Right lung (tissue), 5 donors: ENCODE results near the gene ZNF511. TPM values are rescaled to one million over a fixed set of nuclear protein-coding genes. Genes with fewer than 3 reads are reported as not detected.

Experiments
- DNase-seq, 2 donors: peaks; one replicate each; pipeline ENCODE4 v3.0.0-alpha.2; 2013
- polyA plus RNA-seq, 5 donors: library from polyadenylated mRNA; unstranded; fragments of 120-200 nt; gene quantifications; one replicate each; pipeline versions ENCODE4 v1.2.1 to v1.2.3, GENCODE V29; 2013; ENCODE audit warnings: inconsistent platforms in 1 of 5, low replicate concordance in 1 of 5; ENCODE audit not compliant: insufficient read length in 5 of 5, insufficient read depth in 1 of 5

The ZNF511 gene
- polyA plus RNA-seq, 5 donors, result 39.1 to 55.9 (median 41.4) TPM

- DNase-seq, result no peak
These were observed 42.9 kb downstream of the ZNF511 start for GRCh38 chr10:133351408-133352318.

- DNase-seq, result no peak
These were observed 44.7 kb downstream of the ZNF511 start for GRCh38 chr10:133353202-133353959.

DNA sequence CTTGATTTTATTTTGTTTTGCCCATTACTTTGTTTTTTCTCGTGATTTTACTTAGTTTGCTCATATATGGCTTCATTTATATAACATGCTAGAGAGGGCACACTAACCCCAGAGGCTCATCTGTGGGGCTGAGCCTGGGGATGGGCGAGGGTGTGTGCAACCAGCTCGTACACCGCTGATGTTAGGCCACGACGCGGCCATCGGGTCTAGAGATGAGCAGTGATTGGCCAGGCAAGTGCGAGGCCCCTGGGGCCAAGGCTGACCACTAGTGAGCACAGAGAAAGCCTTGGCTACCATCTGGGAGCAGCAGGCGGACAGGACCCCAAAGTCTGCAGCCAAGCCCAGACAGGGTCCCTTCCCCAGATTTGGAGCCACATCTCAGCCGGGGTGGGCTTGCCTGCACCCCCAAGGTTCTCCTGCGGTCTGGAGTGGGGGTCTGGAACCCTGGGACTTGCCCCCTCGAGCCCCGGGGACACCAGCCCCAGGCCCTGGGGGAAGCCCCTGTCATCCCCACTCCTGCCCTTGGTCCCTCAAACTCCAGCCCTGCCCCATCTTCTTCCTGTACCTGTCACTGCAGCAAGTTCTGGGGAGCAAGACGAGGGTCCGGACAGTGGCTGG lies 45.4 kb downstream of the ZNF511 start:
- no peak for DNase-seq

DNA sequence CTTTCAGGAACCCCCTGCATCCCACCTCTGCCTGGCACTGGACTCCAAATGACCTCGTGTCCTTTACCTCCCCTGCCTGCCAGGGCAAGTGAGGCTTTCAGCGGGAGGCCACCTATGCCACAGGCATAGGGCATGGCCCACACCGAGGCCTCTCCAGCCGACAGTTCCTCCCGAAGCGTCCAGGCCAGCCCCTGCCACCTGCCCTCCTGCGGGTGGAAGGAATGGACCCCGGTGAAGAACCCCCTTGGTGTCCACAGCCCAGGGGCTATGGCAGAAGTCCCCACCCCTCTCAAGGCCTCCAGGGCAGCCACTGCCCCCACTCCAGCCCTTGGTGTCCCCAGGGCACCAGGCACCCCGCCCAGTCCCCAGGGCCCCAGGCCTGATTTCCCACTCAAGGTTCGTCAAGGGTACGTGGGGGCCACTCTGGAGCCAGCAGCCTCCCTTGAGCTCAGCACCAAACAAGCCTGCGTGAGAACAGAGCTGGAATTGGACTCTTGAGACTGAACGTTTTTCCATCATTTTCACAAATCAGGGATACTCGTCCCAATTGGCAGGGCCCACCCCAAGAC lies 46.0 kb downstream of the ZNF511 start:
- no peak for DNase-seq

GRCh38 chr10:133355266-133355665 lies 46.6 kb downstream of the ZNF511 start:
- DNase-seq, result no peak

DNA sequence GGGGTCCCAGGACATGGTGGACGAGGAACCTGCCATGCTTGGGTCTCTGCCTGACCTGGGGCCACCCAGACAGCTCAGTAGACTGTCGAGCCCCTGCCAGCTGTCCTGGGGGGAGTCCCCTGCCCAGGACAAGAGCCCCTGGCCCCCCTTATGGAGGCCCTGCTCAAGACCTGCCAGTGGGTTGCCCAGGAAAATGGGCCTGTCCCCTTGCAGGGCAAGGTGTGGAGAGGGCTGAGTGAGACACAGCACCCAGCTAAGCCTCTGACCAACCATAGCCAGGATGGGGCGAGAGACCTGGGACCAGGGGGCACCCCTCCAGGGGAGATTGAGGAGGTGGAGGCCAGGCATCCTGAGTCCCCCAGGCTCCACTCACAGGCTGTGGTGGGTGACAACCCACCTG lies 47.3 kb downstream of the ZNF511 start:
- no peak for DNase-seq

- no peak for DNase-seq
These were observed 48.0 kb downstream of the ZNF511 start for GRCh38 chr10:133356549-133357284.

DNA sequence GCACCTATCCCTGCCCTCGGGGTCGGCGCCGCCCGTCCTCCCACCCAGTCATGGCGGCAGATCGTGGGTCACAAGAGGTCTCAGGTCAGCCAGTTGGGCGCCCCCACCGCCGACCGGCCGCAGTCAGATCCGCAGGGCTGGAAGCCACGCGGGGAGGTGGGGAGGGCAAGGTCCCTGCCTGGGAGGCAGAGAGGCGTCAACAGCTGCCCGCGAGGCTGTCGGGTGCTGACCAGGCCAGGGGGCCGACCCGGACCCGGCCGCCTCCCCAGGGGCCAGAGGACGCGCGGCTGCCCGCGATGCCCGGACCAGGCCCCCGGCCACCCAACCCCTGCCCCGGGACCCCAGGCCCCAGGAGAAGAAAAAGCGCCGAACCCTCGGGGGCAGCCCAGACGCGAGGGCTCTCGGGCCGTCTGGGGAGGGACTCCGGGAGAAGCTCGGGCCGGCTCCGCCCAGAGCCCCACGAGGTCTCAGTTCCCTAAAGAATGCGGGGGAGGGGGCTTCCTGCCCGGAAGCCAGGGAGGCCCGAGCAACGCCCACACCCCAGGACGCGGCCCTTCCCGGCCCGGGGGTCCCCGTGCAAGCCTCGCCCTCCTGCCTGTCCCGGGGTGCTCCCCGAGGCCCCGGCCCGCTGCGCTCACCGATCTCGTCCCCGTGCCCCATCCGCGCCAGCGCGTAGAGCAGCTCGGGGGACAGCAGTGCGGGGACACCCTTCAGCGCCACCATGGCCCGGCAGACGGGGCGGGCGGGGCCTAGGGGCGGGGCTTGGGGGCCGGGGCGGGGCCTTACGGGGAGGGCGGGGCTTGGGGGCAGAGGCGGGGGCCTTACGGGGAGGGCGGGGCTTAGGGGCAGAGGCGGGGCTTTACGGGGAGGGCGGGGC lies 48.8 kb downstream of the ZNF511 start, which contains the start of gene FUOM:
Gene FUOM, minus strand, starts transcription at position 735 of the 877 bp plus-strand sequence. Its CDS starts 12 bp downstream, at position 723.
- DNase-seq, result peak; percentile 38 to 56

DNA sequence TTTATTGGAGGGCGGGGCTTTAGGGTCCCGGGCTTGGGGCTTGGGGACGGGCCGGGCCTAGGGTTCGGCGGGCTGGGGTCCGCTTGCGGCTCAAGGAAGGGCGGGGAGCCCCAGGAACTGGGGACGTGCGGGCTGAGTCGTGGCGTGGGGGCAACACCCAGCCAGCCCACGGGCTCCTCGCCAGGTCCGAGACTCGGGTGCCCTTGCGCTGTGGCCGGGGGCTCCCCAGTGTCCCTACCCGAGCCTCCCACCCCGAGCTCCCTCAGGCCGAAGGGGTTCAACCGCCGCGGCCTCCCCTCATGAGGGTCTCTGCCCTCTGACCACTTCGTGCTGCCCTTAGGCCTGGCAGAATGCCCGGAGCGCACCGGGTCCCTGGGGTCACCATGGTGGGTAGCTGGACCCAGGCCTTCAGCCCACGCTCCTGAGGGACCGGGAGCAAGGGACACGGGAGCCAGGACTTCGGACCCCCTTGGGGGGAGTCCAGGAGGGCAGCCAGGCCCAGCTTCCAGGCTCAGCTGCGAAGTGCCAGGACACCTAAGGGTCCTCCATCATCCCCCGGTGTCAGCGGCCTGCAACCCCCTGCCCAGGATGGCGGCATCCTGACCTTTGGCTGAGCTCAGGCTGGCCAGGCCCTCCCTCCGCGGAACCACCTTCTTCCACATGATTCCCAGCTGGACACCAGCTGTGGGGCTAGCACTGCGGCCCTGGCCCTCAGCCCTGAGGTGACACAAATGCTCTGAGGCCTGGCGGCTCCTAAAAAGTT lies 49.6 kb downstream of the ZNF511 start:
- no peak for DNase-seq

DNA sequence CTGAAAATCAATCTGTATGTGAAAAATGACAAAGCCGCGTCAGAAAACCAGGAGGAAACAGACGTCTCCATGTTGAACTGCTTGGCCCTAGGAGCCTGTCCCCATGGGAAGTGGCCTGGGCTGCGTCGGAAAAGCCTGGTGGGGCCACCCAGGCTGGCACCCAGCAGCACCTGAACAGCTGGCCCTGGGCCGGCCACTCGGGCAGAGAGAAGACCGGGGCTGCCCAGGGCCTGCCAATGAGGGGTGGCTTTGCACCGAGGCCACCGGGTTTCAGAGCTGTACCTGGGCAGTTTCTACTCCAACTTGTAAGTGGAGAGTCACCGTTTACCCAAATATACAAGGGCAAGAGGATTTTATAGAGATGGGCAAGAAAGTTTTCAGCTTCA lies 50.2 kb downstream of the ZNF511 start:
- no peak for DNase-seq

DNA sequence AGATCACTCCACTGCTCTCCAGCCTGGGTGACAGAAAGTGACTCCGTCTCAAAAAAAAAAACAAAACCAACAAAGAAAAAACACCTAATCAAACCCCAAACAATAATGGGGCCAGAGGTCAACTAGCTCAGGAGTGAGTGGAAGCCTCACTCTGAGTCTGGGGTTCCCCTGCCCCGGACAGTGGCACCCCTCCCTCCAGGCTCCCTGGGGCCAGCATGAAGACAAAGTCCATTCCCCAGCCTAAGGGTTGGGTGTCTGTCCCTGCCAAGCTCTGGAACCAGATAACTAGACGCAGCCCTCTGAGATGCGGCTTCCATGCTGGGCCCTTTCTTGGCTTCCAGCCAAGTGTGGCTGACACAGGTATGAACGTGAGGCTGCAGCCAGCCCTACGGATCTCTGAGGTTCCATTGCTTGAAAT lies 50.8 kb downstream of the ZNF511 start:
- DNase-seq, result no peak

- DNase-seq, result no peak
These were observed 51.4 kb downstream of the ZNF511 start for GRCh38 chr10:133359972-133360610.

GRCh38 chr10:133361227-133361626 lies 52.5 kb downstream of the ZNF511 start:
- DNase-seq, result no peak

DNA sequence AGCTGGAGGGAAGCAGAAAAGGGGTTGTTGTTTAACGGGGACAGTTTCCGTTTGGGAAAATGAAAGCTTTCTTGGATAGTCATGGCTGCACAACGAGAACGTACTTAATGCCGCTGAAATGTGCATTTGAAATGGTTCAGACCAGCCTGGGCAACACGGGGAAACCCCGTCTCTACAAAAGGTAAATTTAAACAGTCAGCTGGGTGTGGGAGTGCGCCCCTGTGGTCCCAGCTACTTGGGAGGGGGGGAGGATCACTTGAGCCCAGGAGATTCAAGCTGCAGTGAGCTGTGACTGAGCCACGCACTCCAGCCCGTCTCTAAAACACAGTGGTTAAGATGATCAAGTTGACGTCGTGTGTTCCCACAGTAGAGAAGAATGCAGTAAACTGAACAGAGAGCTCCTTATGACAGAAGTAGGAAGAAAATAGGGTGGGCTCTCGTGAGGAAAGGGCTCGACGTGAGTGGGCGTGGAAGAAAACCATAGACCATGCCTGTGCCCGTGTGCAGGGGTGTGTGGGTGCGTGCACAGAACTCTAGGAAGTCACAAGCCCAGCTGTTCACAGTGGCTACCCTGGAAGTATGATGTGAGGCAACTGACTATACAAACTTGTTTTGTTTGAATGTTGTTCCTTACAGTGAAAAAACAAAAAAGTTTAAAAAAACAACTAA lies 53.2 kb downstream of the ZNF511 start:
- no peak for DNase-seq
